Spleen (tissue), 11 donors: ENCODE data around the gene FRMD4A. TPM values are rescaled to one million over a fixed set of nuclear protein-coding genes. Genes with fewer than 3 reads are reported as not detected.

Experiments used
- DNase-seq: peaks from one replicate; pipeline ENCODE4 v3.0.0-alpha.2; 2020
- H3K27ac ChIP-seq, 8 donors: fragments of 200-600 bp; sonication (generic) in 7 of 8; 1 replicate in 4 of 8; 2 replicates in 4 of 8; pipeline versions ENCODE4 v1.5.0 to v1.8.0; 2016 to 2021; ENCODE audit warnings: inconsistent platforms in 4 of 8, mild to moderate bottlenecking in 4 of 8, moderate library complexity in 1 of 8
- H3K27me3 ChIP-seq, 7 donors: fragments of 200-600 bp; sonication (generic) in 6 of 7; replicated peaks in 1 of 7; 1 replicate in 4 of 7; 2 replicates in 3 of 7; pipeline versions ENCODE4 v1.5.0 to v1.8.0; 2016 to 2021; ENCODE audit warnings: inconsistent platforms in 3 of 7, mild to moderate bottlenecking in 1 of 7
- H3K36me3 ChIP-seq, 6 donors: fragments of 200-600 bp; sonication (generic) in 5 of 6; 1 replicate in 4 of 6; 2 replicates in 2 of 6; pipeline versions ENCODE4 v1.5.0 to v1.8.0; 2016 to 2021; ENCODE audit warnings: inconsistent platforms in 2 of 6
- H3K4me1 ChIP-seq, 6 donors: fragments of 200-600 bp; sonication (generic) in 5 of 6; 1 replicate in 3 of 6; 2 replicates in 3 of 6; pipeline versions ENCODE4 v1.5.0 to v1.8.0; 2016 to 2021; ENCODE audit warnings: inconsistent platforms in 3 of 6
- H3K4me3 ChIP-seq, 8 donors: fragments of 200-600 bp; sonication (generic) in 7 of 8; 1 replicate in 4 of 8; 2 replicates in 4 of 8; pipeline versions ENCODE4 v1.5.0 to v1.8.0; 2016 to 2021; ENCODE audit warnings: inconsistent platforms in 4 of 8, mild to moderate bottlenecking in 4 of 8, moderate library complexity in 2 of 8
- H3K9me3 ChIP-seq, 8 donors: fragments of 200-600 bp; sonication (generic) in 7 of 8; 1 replicate in 4 of 8; 2 replicates in 4 of 8; pipeline versions ENCODE4 v1.5.0 to v1.8.0; 2016 to 2021; ENCODE audit warnings: inconsistent platforms in 4 of 8
- POLR2A ChIP-seq, 3 donors: fragments of 450-650 bp; IDR thresholded peaks; one replicate each; pipeline ENCODE4 v1.5.1; 2017; ENCODE audit warnings: antibody characterized with exemption in 3 of 3, mild to moderate bottlenecking in 1 of 3
- POLR2AphosphoS5 ChIP-seq, 3 donors: sonication (generic); formaldehyde crosslinking; IDR thresholded peaks; one replicate each; pipeline ENCODE4 v1.5.1; 2017; ENCODE audit warnings: antibody characterized with exemption in 3 of 3
- WGBS, 5 donors: extraction: QIAGEN DNeasy Blood & Tissue Kit in 3 of 5; methylation state at CpG; one replicate each; pipeline versions ENCODE4 v1.1.5 to v1.1.7; 2013 to 2018; 5-methylcytosine and 5-hydroxymethylcytosine counted together
- intact Hi-C: fragments of 100-400 bp; cut with DNase I; formaldehyde crosslinking; loops from one replicate; pipeline ENCODE4 v1.15.0; 2023; ENCODE audit warnings: low total_unique reads
- polyA plus RNA-seq, 3 donors: library from polyadenylated mRNA; stranded (reverse); fragments of 200-250 nt; gene quantifications; one replicate each; pipeline ENCODE4 v1.2.1, GENCODE V29; 2013
- total RNA-seq, 7 donors: library from RNA; depleted of rRNA in 3 of 7; stranded (reverse); fragments of >200 nt in 3 of 7; fragmentation: NEBNext Ultra II Directional in 4 of 7; extraction: Animal tissue kit (Norgen Biotek cat#: 25700) in 4 of 7; gene quantifications; one replicate each; pipeline versions ENCODE4 v1.1.0 to v1.2.1, GENCODE V29; 2016 to 2021
- TF ChIP-seq, protein P1 (sequence below), 11 experiments: fragments of 200-600 bp in 7 of 11; fragments of 450-650 bp in 4 of 11; sonication (generic) in 4 of 11; IDR thresholded peaks in 8 of 11; conservative IDR thresholded peaks in 3 of 11; 1 replicate in 7 of 11; 2 replicates in 4 of 11; pipeline versions ENCODE4 v1.4.0 to v1.8.0; 2016 to 2021; ENCODE audit warnings: antibody characterized with exemption in 11 of 11, inconsistent platforms in 4 of 11, mild to moderate bottlenecking in 1 of 11
- donor health status: healthy with polysubstance abuse.
- donor health status: DM: no; HTN: no; CAD: no; lungs with moderate emphysema.
- donor health status: DM: no; HTN: no; CAD: no.
- donor health status: Bipolar disorder and iron deficiency.
- donor health status: healthy.
- donor health status: DM: no; HTN: no; CAD: no.
- donor health status: DM: yes; HTN: yes; CAD: no.

The FRMD4A gene
- total and polyA plus RNA-seq, 10 donors, result 9.2 to 141 (median 80.5) TPM

DNA sequence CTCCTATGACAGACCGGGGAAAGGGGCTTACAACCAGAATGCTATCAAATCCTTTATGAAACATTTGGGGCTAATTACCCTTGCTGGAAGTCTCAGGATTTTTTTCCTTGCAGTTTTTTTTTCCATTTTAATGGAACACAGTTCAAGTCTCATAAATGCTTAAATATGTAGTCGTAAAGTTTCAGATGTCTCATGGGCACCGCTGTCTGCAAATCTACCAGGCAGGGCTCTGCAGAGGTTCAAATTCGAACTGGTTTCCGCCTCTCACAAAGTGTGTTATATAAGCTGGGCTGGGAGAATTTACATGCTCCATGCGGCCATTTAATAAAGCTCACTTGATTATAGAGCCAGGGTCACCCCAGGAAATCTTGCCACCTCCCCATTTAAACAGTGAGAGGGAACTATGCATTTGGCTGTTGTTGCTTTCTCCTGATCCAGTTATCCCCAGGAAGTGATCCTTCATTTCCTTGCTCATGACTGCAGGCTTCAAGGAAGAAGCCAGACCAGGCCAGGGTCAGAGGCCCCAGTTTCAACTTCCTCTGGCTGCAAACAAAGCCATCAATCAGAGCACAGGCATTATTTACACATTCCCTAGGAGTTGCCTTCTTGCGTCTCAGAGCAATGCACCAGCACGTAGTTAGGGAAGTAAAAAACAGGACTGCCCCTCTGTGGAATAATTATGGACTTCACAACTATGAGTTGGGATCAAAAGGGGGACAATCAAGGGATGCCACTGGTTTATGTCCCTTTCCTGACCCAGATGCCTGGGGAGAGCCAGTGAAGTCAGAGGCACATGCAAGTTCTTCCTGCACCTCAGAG lies 385.1 kb downstream of the FRMD4A start:
- no peaks in the 10 kb centered on the region for H3K36me3 ChIP-seq
- no peak for DNase-seq
- intact Hi-C loops, result no loop called here
- TF ChIP-seq POLR2A (IDR thresholded peaks at IDR 0.05) (no peak), POLR2AphosphoS5 (IDR thresholded peaks at IDR 0.05) (peak in 1 of 3 donors; percentile 68)
- TF ChIP-seq, protein P1, sequence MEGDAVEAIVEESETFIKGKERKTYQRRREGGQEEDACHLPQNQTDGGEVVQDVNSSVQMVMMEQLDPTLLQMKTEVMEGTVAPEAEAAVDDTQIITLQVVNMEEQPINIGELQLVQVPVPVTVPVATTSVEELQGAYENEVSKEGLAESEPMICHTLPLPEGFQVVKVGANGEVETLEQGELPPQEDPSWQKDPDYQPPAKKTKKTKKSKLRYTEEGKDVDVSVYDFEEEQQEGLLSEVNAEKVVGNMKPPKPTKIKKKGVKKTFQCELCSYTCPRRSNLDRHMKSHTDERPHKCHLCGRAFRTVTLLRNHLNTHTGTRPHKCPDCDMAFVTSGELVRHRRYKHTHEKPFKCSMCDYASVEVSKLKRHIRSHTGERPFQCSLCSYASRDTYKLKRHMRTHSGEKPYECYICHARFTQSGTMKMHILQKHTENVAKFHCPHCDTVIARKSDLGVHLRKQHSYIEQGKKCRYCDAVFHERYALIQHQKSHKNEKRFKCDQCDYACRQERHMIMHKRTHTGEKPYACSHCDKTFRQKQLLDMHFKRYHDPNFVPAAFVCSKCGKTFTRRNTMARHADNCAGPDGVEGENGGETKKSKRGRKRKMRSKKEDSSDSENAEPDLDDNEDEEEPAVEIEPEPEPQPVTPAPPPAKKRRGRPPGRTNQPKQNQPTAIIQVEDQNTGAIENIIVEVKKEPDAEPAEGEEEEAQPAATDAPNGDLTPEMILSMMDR (IDR thresholded peaks at IDR 0.05 in 8 of 11, conservative IDR thresholded peaks at IDR 0.05 in 3 of 11), result no peak
- no peak overlapping the region for H3K4me3 ChIP-seq
- 60 to 67% (median 65%) methylated on average over 8 of the region's 8 CpGs for WGBS, 5 donors
- H3K27ac ChIP-seq, result peak overlapping the region in 6 of 8 donors; percentile 17 to 55 (median 32)
- H3K4me1 ChIP-seq, result peaks cover 0 to 20% (median 12%) of the 10 kb centered on the region in 6 donors
- H3K9me3 ChIP-seq, result no peaks in the 10 kb centered on the region
- no peaks in the 10 kb centered on the region for H3K27me3 ChIP-seq

DNA sequence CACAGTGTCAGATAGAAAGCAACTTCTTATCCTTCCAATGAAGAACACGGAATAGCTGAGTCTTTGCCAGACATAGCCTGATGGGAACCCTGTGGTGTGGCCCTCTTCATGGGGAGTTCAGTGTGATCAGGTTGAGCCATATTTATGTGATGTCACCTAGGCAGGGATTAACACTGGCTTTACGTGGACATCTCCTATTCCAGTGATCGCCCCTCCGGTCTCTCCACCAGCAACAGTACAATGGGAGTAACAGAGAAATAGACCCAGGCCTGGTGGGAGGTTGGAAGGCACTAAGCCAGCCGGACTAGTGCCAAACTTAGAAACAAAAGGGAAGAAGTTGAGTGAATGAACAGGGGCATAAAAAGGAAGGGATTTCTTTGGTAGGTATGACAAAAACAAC lies 385.9 kb downstream of the FRMD4A start:
- TF ChIP-seq POLR2AphosphoS5 (IDR thresholded peaks at IDR 0.05) (no peak), POLR2A (IDR thresholded peaks at IDR 0.05) (no peak)
- TF ChIP-seq, protein P1 (IDR thresholded peaks at IDR 0.05 in 8 of 11, conservative IDR thresholded peaks at IDR 0.05 in 3 of 11), result no peak
- 76 to 87% (median 82%) methylated on average over 5 of the region's 5 CpGs for whole genome bisulfite sequencing, 5 donors
- peaks cover 0 to 20% (median 12%) of the 10 kb centered on the region in 6 donors for H3K4me1 ChIP-seq
- no peaks in the 10 kb centered on the region for H3K9me3 ChIP-seq
- no peaks in the 10 kb centered on the region for H3K27me3 ChIP-seq
- no peaks in the 10 kb centered on the region for H3K36me3 ChIP-seq
- no peak for DNase-seq
- no peak overlapping the region for H3K4me3 ChIP-seq
- peak overlapping the region in 4 of 8 donors; percentile 24 to 41 (median 32) for H3K27ac ChIP-seq
- intact Hi-C loops, result no loop called here

- WGBS, 5 donors, result 85 to 98% (median 88%) methylated on average over 8 of the region's 8 CpGs
- intact Hi-C loops, result no loop called here
These were observed 386.9 kb downstream of the FRMD4A start for GRCh38 chr10:13943735-13944398.

More at GRCh38 chr10:13943735-13944398, 386.9 kb downstream of the FRMD4A start:
- Histone ChIP-seq H3K27ac (no peak overlapping the region), H3K36me3 (no peaks in the 10 kb centered on the region), H3K4me1 (peaks cover 0 to 20% (median 12%) of the 10 kb centered on the region in 6 donors), H3K27me3 (no peaks in the 10 kb centered on the region), H3K4me3 (no peak overlapping the region), H3K9me3 (no peaks in the 10 kb centered on the region)
- no peak for DNase-seq
- TF ChIP-seq, protein P1 (IDR thresholded peaks at IDR 0.05 in 8 of 11, conservative IDR thresholded peaks at IDR 0.05 in 3 of 11), result no peak
- TF ChIP-seq POLR2AphosphoS5 (IDR thresholded peaks at IDR 0.05) (no peak), POLR2A (IDR thresholded peaks at IDR 0.05) (no peak)
